GM18870 (cell line): ENCODE results near the gene RLF.
"Not testable (repeated sequence)": the region's sequence is repeated elsewhere in the genome, so short reads cannot be mapped to it uniquely, and the experiment has no call there.

ENCODE experiments used
- ATAC-seq: cut with Tn5 transposase; IDR thresholded peaks from one replicate; pipeline ENCODE4 v1.9.1; 2021; ENCODE audit warnings: moderate library complexity; ENCODE audit not compliant: unreplicated experiment

Gene RLF

GRCh38 chr1:40171036-40171435 lies 9.8 kb downstream of the RLF start:
- ATAC-seq = no peak

- ATAC-seq = no peak
These were observed 13.6 kb downstream of the RLF start for GRCh38 chr1:40174788-40175187.

DNA sequence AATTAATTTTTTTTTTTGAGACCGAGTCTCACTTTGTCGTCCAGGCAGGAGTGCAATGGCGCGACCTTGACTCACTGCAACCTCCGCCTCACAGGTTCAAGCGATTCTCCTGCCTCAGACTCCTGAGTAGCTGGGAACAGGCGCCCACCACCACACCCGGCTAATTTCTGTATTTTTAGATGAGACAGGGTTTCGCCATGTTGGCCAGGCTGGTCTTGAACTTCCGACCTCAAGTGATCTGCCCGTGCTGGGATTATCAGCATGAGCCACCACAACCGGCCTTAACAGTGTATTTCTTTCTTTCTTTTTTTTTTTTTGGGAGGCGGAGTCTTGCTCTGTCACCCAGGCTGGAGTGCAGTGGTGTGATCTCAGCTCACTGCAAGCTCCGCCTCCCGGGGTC lies 15.8 kb downstream of the RLF start:
- ATAC-seq = not testable (repeated sequence)

GRCh38 chr1:40178200-40178599 lies 17.0 kb downstream of the RLF start:
- ATAC-seq = no peak

GRCh38 chr1:40179496-40180089 lies 18.4 kb downstream of the RLF start:
- no peak for ATAC-seq

- no peak for ATAC-seq
These were observed 22.0 kb downstream of the RLF start for GRCh38 chr1:40183055-40183710.

DNA sequence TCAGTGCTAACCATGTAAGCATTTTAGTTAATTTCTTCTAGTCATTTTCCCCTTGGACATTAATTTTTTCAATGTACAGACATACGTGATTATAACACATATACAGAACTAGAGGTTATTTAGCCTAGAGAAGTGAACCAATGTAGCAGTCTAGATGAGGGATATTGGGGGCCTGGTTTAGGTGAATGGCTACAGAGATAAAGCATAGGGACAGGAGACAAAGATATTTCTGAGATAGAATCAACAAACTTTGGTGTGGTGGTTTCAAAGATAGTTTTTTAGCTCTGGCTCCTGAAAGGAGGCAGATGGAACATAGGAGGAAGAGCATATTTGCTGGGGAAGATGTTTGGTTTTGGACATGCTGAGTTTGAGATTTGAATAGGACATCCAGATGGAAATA lies 23.0 kb downstream of the RLF start:
- ATAC-seq = no peak

GRCh38 chr1:40185951-40186864 lies 25.0 kb downstream of the RLF start:
- ATAC-seq = peak; percentile 93

- ATAC-seq = no peak
These were observed 26.2 kb downstream of the RLF start for GRCh38 chr1:40187399-40187798.

- not testable (repeated sequence) for ATAC-seq
These were observed 33.5 kb downstream of the RLF start for GRCh38 chr1:40194639-40195038.

DNA sequence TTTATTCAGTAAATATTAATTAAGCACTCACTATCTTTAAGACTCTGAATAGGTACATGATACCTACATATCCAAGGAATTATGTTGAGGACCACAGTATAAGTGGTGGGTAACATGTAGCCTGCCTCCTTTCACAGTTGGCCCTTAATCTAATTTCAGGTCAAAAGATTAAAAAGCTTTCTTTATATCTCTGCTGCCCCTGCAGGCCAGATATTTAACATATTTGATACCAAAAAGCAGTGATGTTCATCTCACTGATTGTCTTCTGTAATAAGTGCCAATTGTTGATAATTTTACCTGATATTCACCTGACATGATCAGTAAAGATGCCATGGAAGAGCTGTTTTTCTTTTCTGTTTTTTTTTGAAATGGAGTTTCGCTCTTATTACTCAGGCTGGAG lies 36.5 kb downstream of the RLF start:
- no peak for ATAC-seq

DNA sequence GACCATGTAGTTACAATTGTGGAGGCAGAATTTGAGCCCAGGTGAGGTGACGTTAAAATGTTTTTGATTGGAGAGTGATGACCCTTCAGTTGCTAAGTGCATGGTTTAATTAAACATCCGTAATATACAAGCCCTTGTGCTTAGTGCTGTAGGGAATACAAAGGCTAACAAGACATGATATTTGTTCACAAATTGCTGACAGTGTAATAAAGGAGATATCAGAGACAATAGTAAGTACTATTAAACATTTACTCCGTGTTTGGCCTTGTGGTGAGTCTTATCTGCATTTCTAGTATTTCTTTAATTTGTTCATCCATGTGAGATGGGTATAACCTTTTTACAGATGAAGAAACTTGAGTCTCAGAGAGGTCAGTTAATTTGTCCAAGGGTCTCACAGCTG lies 37.9 kb downstream of the RLF start:
- no peak for ATAC-seq

GRCh38 chr1:40204856-40205255 lies 43.7 kb downstream of the RLF start:
- no peak for ATAC-seq

- ATAC-seq = no peak
These were observed 49.5 kb downstream of the RLF start for GRCh38 chr1:40210511-40211204.

DNA sequence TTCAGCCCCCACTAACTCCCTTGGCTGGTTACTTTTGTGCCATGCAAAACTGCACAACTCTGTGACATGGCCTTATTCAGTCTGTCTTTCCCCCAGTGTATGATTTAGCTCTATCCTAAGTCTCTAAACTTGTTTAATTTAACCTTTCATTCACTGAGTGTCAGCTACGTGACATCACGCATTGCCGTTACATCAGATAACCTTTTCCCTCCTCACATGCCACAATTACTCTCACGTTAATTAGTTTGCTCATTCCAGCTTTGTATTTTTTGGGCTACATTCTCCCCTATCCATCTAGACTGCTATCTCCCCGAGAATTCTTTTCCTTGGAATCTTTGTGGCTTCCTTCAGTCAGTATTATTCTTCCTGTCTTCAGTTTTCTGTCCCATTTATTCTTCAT lies 57.1 kb downstream of the RLF start:
- ATAC-seq = no peak

DNA sequence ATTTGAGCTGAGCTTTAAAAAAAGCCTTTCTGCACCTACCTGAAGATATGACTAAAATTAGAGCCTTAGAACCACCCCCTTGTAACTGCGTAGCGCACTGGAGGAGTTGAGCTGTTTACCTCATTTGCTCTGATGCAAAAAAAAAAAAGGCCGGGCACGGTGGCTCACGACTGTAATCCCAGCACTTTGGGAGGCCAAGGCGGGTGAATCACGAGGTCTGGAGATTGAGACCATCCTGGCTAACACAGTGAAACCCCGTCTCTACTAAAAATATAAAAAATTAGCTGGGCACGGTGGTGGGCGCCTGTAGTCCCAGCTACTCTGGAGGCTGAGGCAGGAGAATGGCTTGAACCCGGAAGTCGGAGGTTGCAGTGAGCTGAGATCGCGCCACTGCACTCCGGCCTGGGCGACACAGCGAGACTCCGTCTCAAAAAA lies 60.3 kb downstream of the RLF start:
- ATAC-seq = not testable (repeated sequence)

DNA sequence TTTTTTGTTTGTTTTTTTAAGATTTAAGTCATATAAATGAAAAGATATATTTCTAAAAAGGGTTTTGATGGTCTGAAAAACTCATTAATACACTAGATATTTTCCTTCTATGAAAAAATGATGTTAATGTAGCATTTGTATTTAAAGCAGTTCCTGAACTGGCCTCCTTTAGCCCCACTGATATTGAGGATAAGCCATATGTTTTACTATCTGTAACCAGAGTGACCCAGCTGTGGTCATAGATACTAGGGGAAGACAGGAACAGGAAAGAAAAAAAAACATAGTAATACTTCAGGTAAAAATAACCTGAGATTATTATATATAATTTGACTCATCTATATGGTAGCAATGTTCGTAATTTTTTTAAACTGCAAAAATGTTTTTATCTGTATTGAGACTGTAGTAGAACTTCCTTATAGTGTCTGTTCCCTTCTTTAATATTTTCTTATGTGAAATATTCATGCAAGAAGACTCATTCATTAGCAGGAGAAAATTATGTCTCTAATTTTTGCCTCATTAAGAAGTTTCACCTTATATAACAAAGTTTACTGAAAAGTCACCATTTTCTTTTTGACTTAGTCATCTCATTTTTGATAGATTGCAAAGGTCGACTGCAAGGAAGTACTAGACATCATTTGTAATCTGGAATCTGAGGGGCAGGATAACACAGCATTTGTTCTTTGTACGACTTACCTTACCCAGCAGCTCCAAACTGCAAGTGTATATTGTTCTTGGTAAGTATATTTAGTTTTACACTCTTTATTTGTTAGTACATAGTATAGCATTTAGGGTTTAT lies 61.0 kb downstream of the RLF start:
- no peak for ATAC-seq

- no peak for ATAC-seq
These were observed 62.9 kb downstream of the RLF start for GRCh38 chr1:40224040-40224439.

- ATAC-seq = no peak
These were observed 65.0 kb downstream of the RLF start for GRCh38 chr1:40226192-40226591.

DNA sequence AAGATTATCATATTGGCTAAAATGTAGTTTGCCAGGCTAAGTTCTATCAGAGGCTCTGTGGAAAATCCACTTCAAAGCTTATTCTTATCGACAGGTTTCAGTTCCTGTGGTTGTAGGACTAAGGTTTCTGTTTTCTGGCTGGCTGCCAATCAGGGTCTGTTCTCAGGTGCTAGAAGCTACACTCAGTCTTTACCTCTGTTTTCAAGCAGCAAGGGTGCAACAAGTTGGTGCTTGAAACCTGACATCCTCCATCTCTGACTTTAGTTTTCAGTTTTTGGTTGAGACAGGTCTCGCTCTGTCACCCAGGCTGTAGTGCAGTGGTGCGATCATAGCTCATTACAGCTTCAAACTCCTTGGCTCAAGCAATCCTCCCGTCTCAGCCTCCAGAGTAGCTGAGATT lies 71.3 kb downstream of the RLF start:
- ATAC-seq = peak; percentile 94
